Stomach (tissue), 9 donors: ENCODE measurements around the gene PTPRM. TPM values are rescaled to one million over a fixed set of nuclear protein-coding genes. Genes with fewer than 3 reads are reported as not detected.

Experiments
- DNase-seq, 2 donors: peaks; one replicate each; pipeline versions ENCODE4 v3.0.0 to v3.0.0-alpha.2; 2013 to 2019
- H3K27ac ChIP-seq, 5 donors: fragments of 200-600 bp in 4 of 5; sonication (generic) in 4 of 5; one replicate each; pipeline ENCODE4 v1.5.1; 2013 to 2019; ENCODE audit warnings: mild to moderate bottlenecking in 1 of 5, moderate library complexity in 1 of 5
- H3K27me3 ChIP-seq, 3 donors: fragments of 200-600 bp; sonication (generic); one replicate each; pipeline ENCODE4 v1.5.1; 2017 to 2019; ENCODE audit warnings: mixed run types in 1 of 3
- H3K36me3 ChIP-seq, 4 donors: fragments of 200-600 bp; sonication (generic); 1 replicate in 3 of 4; 2 replicates in 1 of 4; pipeline ENCODE4 v1.5.1; 2016 to 2019
- H3K4me1 ChIP-seq, 4 donors: fragments of 200-600 bp; sonication (generic); one replicate each; pipeline ENCODE4 v1.5.1; 2016 to 2019
- H3K4me3 ChIP-seq, 4 donors: fragments of 200-600 bp; sonication (generic) in 3 of 4; one replicate each; pipeline ENCODE4 v1.5.1; 2016 to 2019; ENCODE audit warnings: mild to moderate bottlenecking in 1 of 4
- H3K9me3 ChIP-seq, 4 donors: fragments of 200-600 bp; sonication (generic); one replicate each; pipeline ENCODE4 v1.5.1; 2016 to 2019
- EP300 ChIP-seq: sonication (generic); formaldehyde crosslinking; IDR thresholded peaks from one replicate; pipeline ENCODE4 v1.6.1; 2017; ENCODE audit warnings: antibody characterized with exemption
- POLR2A ChIP-seq, 4 donors: fragments of 450-650 bp; IDR thresholded peaks; one replicate each; pipeline ENCODE4 v1.6.1; 2016; ENCODE audit warnings: antibody characterized with exemption in 4 of 4, control low read depth in 2 of 4, mild to moderate bottlenecking in 1 of 4, moderate library complexity in 1 of 4
- POLR2AphosphoS5 ChIP-seq, 3 donors: sonication (generic); formaldehyde crosslinking; IDR thresholded peaks; one replicate each; pipeline ENCODE4 v1.6.1; 2016; ENCODE audit warnings: antibody characterized with exemption in 3 of 3
- WGBS, 5 donors: extraction: QIAGEN DNeasy Blood & Tissue Kit in 3 of 5; methylation state at CpG; one replicate each; pipeline versions ENCODE4 v1.1.5 to v1.1.7; 2013 to 2018; 5-methylcytosine and 5-hydroxymethylcytosine counted together
- intact Hi-C: fragments of 100-400 bp; cut with DNase I; formaldehyde crosslinking; loops from one replicate; pipeline ENCODE4 v1.15.1; 2023; ENCODE audit warnings: low total_unique reads
- polyA plus RNA-seq, 3 donors: library from polyadenylated mRNA; stranded (reverse); fragments of 200-250 nt; gene quantifications; one replicate each; pipeline ENCODE4 v1.2.3, GENCODE V29; 2013
- total RNA-seq, 5 donors: library from RNA; depleted of rRNA; stranded (reverse); fragments of >200 nt; gene quantifications; one replicate each; pipeline versions ENCODE4 v1.1.0 to v1.2.3, GENCODE V29; 2014 to 2016
- TF ChIP-seq, protein P1 (sequence below), 7 experiments: fragments of 450-650 bp in 4 of 7; fragments of 200-600 bp in 3 of 7; sonication (generic) in 3 of 7; IDR thresholded peaks; one replicate each; pipeline ENCODE4 v1.5.1; 2016 to 2019; ENCODE audit warnings: antibody characterized with exemption in 7 of 7, control low read depth in 2 of 7, mild to moderate bottlenecking in 1 of 7
- donor health status: healthy with polysubstance abuse.
- donor health status: Bipolar disorder and iron deficiency.
- donor health status: healthy.

The PTPRM gene
- total and polyA plus RNA-seq, 8 donors: 7.5 to 246 (median 58.2) TPM

DNA sequence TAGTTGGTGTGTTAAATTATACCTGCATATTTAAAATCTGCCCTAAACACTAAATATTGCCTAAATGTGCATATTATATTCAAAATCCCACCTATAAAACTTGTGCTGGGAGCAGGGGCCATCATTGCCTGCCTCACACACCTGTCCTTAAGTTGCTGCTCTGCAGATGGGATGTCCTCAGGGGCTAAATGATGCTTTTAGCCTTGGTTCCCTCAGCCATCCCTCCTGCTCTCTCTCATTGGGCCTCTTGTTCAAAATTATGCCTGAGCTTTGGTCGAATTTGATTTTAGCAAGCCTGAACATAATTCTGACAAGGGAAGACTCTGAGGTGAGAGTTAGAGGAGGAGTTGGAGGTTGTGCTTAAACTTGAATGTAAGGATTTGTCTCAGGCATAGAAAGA is 723.8 kb downstream of the PTPRM start:
- H3K36me3 ChIP-seq: no peaks in the 10 kb centered on the region
- TF ChIP-seq, protein P1, sequence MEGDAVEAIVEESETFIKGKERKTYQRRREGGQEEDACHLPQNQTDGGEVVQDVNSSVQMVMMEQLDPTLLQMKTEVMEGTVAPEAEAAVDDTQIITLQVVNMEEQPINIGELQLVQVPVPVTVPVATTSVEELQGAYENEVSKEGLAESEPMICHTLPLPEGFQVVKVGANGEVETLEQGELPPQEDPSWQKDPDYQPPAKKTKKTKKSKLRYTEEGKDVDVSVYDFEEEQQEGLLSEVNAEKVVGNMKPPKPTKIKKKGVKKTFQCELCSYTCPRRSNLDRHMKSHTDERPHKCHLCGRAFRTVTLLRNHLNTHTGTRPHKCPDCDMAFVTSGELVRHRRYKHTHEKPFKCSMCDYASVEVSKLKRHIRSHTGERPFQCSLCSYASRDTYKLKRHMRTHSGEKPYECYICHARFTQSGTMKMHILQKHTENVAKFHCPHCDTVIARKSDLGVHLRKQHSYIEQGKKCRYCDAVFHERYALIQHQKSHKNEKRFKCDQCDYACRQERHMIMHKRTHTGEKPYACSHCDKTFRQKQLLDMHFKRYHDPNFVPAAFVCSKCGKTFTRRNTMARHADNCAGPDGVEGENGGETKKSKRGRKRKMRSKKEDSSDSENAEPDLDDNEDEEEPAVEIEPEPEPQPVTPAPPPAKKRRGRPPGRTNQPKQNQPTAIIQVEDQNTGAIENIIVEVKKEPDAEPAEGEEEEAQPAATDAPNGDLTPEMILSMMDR (IDR thresholded peaks at IDR 0.05): no peak
- no peak for TF ChIP-seq EP300
- TF ChIP-seq POLR2A (IDR thresholded peaks at IDR 0.05): no peak
- no peak for TF ChIP-seq POLR2AphosphoS5 (IDR thresholded peaks at IDR 0.05)
- H3K4me1 ChIP-seq: peaks cover 0 to 7% (median 2%) of the 10 kb centered on the region in 4 donors
- no peak overlapping the region for H3K4me3 ChIP-seq
- no peaks in the 10 kb centered on the region for H3K27me3 ChIP-seq
- intact Hi-C loops: no loop called here
- no peak overlapping the region for H3K27ac ChIP-seq
- WGBS, 5 donors: 69 to 77% (median 72%) methylated on average over 1 of the region's 1 CpG
- H3K9me3 ChIP-seq: no peaks in the 10 kb centered on the region
- no peak for DNase-seq

DNA sequence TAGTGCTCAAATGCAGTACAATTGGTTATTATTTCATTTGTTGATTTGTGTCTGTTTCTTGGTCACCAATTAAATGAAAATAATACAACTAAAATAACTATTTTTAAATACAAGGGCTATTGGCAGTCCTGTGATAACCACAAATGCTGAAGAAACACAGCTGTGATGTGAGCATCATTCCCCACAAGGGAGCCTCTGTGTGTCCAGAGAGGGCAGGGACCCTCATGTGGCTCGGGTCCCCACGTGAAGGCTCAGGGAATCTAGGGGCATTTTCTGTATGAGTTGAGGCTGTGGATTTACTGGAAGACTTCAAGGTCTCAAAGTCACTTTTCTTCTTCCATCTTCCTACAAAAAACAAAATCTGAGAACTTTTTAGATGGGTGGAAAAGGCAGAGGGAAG is 726.1 kb downstream of the PTPRM start:
- DNase-seq: no peak
- TF ChIP-seq POLR2A (IDR thresholded peaks at IDR 0.05) (no peak), EP300 (no peak), POLR2AphosphoS5 (IDR thresholded peaks at IDR 0.05) (no peak)
- TF ChIP-seq, protein P1 (IDR thresholded peaks at IDR 0.05): no peak
- Histone ChIP-seq H3K36me3 (peaks cover 0 to 15% (median 13%) of the 10 kb centered on the region in 4 donors), H3K27me3 (no peaks in the 10 kb centered on the region), H3K27ac (no peak overlapping the region), H3K4me1 (peaks cover 0 to 5% (median 0%) of the 10 kb centered on the region in 4 donors), H3K9me3 (no peaks in the 10 kb centered on the region), H3K4me3 (no peak overlapping the region)
- WGBS, 5 donors: 54 to 85% (median 83%) methylated on average over 2 of the region's 2 CpGs
- intact Hi-C loops: no loop called here

DNA sequence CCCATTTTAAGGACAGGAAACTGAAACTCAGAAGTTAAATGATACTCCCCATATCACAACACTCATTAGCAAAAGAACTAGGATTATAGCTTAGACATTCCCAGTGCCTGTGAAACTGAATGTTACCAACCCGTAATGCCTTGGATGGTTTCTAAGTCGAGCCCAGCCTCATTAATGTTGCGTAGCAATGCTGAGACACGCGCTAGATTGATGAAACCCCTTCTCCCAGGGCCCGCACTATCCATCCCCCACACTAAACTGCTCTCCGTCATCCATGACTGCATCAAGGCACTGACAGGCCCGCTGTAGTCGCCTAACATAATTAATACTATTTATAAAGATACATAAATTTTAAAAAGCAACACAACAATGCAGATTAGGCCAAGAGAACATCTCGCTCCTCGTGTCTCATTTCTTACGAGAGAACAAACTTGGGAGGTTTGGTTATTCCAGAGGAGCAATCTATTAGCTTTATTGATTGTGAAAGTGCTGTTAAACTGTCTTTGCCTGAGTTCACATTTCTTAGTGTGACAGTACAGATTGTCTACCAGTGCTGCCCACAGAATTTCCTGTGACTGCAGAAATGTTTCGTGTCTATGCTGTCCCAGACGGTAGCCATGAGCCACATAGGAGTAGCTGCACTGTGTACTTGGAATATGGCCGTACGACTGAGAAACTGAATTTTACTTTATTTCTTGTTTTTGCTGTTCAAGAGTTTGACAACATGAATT is 729.9 kb downstream of the PTPRM start:
- peaks cover 0 to 15% (median 13%) of the 10 kb centered on the region in 4 donors for H3K36me3 ChIP-seq
- no peak for DNase-seq
- H3K4me3 ChIP-seq: no peak overlapping the region
- no peaks in the 10 kb centered on the region for H3K27me3 ChIP-seq
- intact Hi-C loops: no loop called here
- 84 to 95% (median 89%) methylated on average over 16 of the region's 16 CpGs for WGBS, 5 donors
- H3K4me1 ChIP-seq: peaks cover 6 to 20% (median 12%) of the 10 kb centered on the region in 4 donors
- no peak for TF ChIP-seq POLR2A (IDR thresholded peaks at IDR 0.05)
- no peak for TF ChIP-seq POLR2AphosphoS5 (IDR thresholded peaks at IDR 0.05)
- TF ChIP-seq, protein P1 (IDR thresholded peaks at IDR 0.05): no peak
- H3K27ac ChIP-seq: no peak overlapping the region
- no peaks in the 10 kb centered on the region for H3K9me3 ChIP-seq

DNA sequence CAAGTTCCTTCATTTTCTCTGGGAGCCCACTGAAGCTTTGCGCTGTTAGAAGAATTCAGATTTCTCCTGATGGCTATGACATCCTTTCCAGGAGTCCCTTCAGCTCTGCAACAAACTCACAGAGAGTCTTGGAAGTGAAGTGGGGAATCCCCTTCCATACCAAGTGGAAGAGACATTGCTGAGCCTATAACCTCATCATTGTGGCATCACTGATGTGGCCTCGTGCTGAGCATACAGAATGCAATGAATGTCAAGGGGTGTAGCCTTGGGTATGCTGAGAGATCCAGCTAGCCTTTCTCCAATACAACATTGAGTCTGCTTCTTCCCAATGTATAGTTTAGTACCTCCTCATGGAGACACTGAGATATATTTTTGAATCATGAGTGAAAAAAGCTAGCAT is 731.1 kb downstream of the PTPRM start:
- H3K4me1 ChIP-seq: peaks cover 6 to 20% (median 12%) of the 10 kb centered on the region in 4 donors
- no peak overlapping the region for H3K4me3 ChIP-seq
- peaks cover 0 to 15% (median 13%) of the 10 kb centered on the region in 4 donors for H3K36me3 ChIP-seq
- DNase-seq: no peak
- intact Hi-C loops: no loop called here
- H3K9me3 ChIP-seq: no peaks in the 10 kb centered on the region
- H3K27me3 ChIP-seq: no peaks in the 10 kb centered on the region
- 77 to 96% (median 95%) methylated on average over 2 of the region's 2 CpGs for WGBS, 5 donors
- TF ChIP-seq, protein P1 (IDR thresholded peaks at IDR 0.05): no peak
- TF ChIP-seq EP300: no peak
- no peak for TF ChIP-seq POLR2AphosphoS5 (IDR thresholded peaks at IDR 0.05)
- TF ChIP-seq POLR2A (IDR thresholded peaks at IDR 0.05): no peak
- H3K27ac ChIP-seq: no peak overlapping the region
